OCI-M1 (cell line): ENCODE data around the gene KCNQ4.
A peak's percentile ranks its signal among the peaks of the same experiment; 100 is the strongest.

ENCODE experiments used
- DNase-seq: peaks from one replicate; lab custom pipeline; 2025; lab: John Stamatoyannopoulos, UW

The KCNQ4 gene

GRCh38 chr1:40820251-40820797, 36.7 kb downstream of the KCNQ4 start:
- DNase-seq, result peak; percentile 86

GRCh38 chr1:40820911-40821693, 37.5 kb downstream of the KCNQ4 start:
- peak; percentile 95 for DNase-seq

DNA sequence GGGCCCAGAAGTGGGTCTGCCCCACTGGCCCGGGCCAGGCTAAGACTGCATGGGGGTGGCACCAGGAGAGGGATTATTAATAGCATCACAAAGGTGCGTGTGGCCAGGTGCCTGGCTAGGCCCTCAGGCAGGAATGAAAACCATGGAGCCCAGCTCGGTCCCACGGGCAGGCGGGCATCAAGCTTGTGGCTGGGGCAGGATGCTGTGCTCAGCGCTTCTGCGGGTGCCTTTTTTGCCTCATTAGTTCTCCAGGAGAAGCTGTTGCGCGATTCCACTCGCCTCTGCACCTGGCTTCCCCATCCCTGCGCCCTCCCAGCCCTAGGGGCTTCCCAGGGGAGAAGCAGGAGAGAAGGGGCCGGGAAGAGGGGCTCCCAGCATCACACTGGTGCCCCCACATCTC, 39.3 kb downstream of the KCNQ4 start:
- no peak for DNase-seq

- DNase-seq, result no peak
These were observed 39.8 kb downstream of the KCNQ4 start for GRCh38 chr1:40823345-40823744.

DNA sequence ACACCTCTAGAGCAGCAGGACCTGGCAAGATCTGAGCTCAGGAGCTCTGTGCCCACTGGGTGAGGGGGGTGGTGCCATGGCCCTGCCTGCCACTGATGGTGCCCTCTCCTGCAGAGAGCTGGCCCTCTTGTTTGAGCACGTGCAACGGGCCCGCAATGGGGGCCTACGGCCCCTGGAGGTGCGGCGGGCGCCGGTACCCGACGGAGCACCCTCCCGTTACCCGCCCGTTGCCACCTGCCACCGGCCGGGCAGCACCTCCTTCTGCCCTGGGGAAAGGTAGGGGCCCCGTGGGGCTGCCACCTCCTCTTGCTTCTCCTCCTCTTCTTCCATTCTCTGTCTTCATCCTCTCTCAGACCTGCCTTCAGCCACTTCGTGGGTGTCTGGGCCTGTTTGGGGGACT, 40.4 kb downstream of the KCNQ4 start:
- DNase-seq, result no peak

DNA sequence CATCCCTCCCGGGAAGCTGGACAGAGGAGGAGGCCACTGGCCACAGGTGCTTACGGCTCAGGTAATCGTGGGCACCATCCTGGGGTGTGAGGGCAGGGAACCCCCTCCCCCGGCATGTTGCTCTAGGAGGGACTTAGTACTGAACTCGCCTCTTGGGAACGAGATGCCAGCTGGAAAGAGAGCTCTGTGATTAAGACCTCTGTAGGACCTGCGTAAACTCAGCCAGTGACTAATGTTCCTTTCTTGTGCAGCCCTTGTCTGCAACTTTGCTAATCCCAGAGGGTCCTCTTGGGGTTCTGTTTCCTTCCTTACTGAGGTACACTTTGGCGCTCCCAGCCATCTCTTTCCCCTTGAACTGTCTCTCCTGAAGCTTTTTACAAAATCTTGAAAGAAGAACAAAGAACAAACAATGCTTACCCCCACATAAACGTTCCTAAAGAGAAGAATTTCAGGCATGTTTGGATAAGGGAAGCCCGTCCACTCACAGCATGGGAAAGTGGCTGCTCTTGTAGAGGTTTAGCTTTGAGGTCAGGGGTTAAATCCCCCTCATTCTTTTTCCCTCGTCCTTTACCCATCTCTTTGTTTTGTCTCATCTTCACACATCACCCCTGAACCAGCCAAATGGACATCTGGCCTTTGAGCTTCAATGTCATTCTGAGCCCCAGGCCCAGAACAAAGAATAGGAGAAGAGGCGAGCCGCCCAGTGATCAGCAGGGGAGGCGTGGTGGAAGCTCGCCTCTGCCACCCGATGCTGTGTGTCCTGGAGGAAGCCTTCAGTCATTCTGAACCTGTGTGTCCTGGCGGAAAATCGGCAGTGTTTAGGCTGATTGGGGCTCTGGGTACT, 41.2 kb downstream of the KCNQ4 start:
- DNase-seq, result no peak

GRCh38 chr1:40825435-40825788, 41.8 kb downstream of the KCNQ4 start:
- DNase-seq, result peak; percentile 20

DNA sequence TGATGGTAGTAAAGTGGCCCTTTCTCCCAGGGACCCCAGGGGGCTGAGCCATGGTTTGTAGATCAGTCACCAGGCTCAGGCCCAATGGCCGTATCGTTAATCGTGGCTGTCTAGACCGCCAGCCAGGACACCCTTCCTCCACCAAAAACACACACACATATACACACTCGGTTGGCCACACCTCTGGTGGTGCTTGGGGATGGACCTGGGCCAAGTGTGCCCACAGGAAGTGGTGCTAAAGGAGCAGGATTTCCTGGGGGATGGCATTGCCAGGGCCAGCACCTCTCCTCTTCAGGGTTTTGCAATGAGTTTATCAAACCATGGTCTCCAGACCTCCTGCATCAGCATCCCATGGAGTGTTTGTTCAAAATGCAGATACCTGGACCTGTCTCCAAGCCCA, 42.4 kb downstream of the KCNQ4 start:
- no peak for DNase-seq

GRCh38 chr1:40829631-40830245, 46.2 kb downstream of the KCNQ4 start:
- no peak for DNase-seq

DNA sequence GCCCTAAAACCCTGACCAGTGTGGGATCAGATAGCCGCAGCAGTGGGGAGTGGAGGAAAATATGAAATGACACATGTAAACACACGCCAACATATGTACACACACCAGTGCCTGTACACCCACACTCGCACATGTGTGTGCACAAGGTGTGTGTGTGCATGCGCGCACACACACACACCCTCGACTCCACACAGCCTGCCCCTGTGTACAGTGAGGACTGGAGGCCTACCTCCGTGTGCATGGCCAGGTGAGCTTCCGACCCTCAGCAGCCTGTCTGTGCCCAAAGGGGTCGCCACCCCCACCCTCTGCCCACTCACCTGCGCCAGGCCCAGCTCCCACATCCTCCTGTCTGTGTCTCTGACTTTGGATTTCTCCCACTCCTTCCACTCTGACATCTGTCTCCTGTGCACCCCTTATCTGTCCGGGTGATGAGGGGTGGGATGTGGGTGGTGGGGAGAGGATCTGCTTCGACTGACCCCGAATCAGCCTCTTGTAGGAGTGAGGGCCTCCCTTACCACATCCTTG, 46.9 kb downstream of the KCNQ4 start:
- no peak for DNase-seq

- DNase-seq, result no peak
These were observed 47.6 kb downstream of the KCNQ4 start for GRCh38 chr1:40831001-40831732.

- DNase-seq, result no peak
These were observed 50.4 kb downstream of the KCNQ4 start for GRCh38 chr1:40833979-40834378.

GRCh38 chr1:40834968-40835545, 51.5 kb downstream of the KCNQ4 start:
- DNase-seq, result no peak

- DNase-seq, result no peak
These were observed 52.7 kb downstream of the KCNQ4 start for GRCh38 chr1:40836283-40836682.

DNA sequence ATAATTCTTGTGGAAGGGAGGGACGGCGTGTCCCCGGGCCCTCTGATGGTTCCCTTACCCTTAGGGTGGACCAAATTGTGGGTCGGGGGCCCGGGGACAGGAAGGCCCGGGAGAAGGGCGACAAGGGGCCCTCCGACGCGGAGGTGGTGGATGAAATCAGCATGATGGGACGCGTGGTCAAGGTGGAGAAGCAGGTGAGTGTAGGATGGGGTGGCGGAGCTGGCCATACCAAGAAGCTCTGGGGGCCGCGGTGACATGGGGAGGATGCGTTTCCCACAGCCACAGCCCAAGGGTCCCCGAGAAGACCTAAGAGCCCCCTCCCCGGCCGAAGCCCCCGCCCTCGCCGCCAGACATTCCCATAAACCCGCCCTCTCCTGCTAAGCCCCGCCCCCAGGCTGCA, 54.0 kb downstream of the KCNQ4 start:
- no peak for DNase-seq

DNA sequence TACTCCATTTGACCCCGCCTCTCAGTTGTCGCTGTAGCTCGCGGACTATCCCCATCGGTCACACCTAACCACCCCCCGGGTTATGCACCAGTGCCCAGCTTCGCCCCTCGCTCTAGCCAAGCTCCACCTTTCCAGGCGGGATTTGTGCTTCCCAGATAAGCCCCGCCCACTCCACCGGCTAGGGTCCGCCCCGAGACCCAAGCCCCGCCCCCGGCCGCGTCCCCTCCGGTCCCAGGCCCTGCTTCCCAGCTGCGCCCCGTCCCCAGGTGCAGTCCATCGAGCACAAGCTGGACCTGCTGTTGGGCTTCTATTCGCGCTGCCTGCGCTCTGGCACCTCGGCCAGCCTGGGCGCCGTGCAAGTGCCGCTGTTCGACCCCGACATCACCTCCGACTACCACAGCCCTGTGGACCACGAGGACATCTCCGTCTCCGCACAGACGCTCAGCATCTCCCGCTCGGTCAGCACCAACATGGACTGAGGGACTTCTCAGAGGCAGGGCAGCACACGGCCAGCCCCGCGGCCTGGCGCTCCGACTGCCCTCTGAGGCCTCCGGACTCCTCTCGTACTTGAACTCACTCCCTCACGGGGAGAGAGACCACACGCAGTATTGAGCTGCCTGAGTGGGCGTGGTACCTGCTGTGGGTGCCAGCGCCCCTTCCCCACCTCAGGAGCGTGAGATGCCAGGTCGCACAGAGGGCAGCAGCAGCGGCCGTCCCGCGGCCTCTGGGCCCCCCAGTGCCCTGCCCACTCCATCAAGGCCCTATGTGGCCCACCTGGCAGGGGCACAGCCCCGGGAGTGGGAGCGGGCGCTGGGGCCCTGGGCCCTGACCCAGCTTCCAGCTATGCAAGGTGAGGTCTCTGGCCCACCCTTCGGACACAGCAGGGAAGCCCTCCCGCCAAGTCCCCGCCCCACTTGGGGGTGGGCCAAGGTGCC, 54.7 kb downstream of the KCNQ4 start:
- DNase-seq, result no peak

- no peak for DNase-seq
These were observed 55.7 kb downstream of the KCNQ4 start for GRCh38 chr1:40838980-40839942.

DNA sequence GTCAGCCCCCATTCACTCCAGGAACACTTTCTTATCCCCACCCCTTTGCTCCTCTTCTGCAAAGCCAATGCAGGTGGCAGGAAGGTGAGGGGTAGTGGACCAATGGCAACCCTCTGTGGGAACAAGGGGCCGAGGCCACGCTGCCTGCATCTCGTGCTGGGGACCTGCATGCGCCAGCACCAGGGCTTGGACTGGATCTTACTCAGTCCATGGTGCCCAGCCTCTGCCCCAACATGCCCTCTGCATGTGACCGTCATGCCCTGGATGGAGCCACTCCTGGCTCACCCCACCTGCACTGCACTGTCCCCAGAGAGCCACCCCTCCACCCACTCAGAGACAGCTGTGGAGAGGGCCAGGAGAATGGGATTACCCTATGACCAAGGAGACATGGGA, 56.4 kb downstream of the KCNQ4 start:
- DNase-seq, result no peak
